HepG2 (cell line): Measurements from ENCODE around the gene PIR. TPM values are rescaled to one million over a fixed set of nuclear protein-coding genes. Genes with fewer than 3 reads are reported as not detected.
A peak's percentile ranks its signal among the peaks of the same experiment; 100 is the strongest.

Experiments used
- EP300 ChIP-seq, 3 experiments: sonication (generic) in 1 of 3; formaldehyde crosslinking in 1 of 3; IDR thresholded peaks; 2 replicates each; pipeline versions ENCODE4 v1.5.1 to v1.6.1; 2011 to 2020; ENCODE audit warnings: low read depth in 2 of 3, low read length in 2 of 3, borderline replicate concordance in 1 of 3, improper control_type of control experiment in 1 of 3, mild to moderate bottlenecking in 1 of 3, missing genetic modification reagents in 1 of 3, moderate library complexity in 1 of 3
- GABPB1 ChIP-seq: IDR thresholded peaks from 2 replicates; pipeline ENCODE4 v1.6.1; 2016; ENCODE audit warnings: mild to moderate bottlenecking, missing genetic modification reagents, moderate library complexity, missing compliant biosample characterization
- LCORL ChIP-seq, 2 experiments: fragments of 450-650 bp in 1 of 2; sonication (generic) in 1 of 2; formaldehyde crosslinking in 1 of 2; IDR thresholded peaks; 2 replicates each; pipeline versions ENCODE4 v1.5.0 to v1.6.1; 2017 to 2020; ENCODE audit warnings: antibody characterized with exemption in 1 of 2, missing genetic modification reagents in 1 of 2
- MBNL3 ChIP-seq: fragments of 250-450 bp; sonication (Bioruptor Pico); conservative IDR thresholded peaks from 2 replicates; pipeline ENCODE4 v1.8.0; 2022; ENCODE audit warnings: mild to moderate bottlenecking, inconsistent platforms
- NCOA5 ChIP-seq: sonication (generic); formaldehyde crosslinking; IDR thresholded peaks from 2 replicates; pipeline ENCODE4 v1.4.0; 2020; ENCODE audit warnings: missing genetic modification reagents
- NFRKB ChIP-seq: fragments of 450-650 bp; IDR thresholded peaks from 2 replicates; pipeline ENCODE4 v1.6.1; 2017
- STAT6 ChIP-seq: sonication (generic); formaldehyde crosslinking; IDR thresholded peaks from 2 replicates; pipeline ENCODE4 v1.4.0; 2020; ENCODE audit warnings: missing genetic modification reagents, mild to moderate bottlenecking, borderline replicate concordance
- THAP11 ChIP-seq: IDR thresholded peaks from 2 replicates; pipeline ENCODE4 v1.6.1; 2016; ENCODE audit warnings: missing biosample characterization, missing genetic modification reagents
- ZFP41 ChIP-seq: sonication (generic); formaldehyde crosslinking; IDR thresholded peaks from 2 replicates; pipeline ENCODE4 v1.4.0; 2020; ENCODE audit warnings: mild to moderate bottlenecking, missing genetic modification reagents, borderline replicate concordance
- ZMYM2 ChIP-seq: sonication (generic); formaldehyde crosslinking; IDR thresholded peaks from 2 replicates; pipeline ENCODE4 v1.8.0; 2022; ENCODE audit warnings: mild to moderate bottlenecking, missing genetic modification reagents
- ZMYM4 ChIP-seq: sonication (generic); formaldehyde crosslinking; IDR thresholded peaks from 2 replicates; pipeline ENCODE4 v1.8.1; 2023; ENCODE audit warnings: mild to moderate bottlenecking, missing genetic modification reagents
- ZNF12 ChIP-seq: sonication (generic); formaldehyde crosslinking; IDR thresholded peaks from 2 replicates; pipeline ENCODE4 v1.5.0; 2020; ENCODE audit warnings: missing genetic modification reagents
- ZNF446 ChIP-seq: sonication (generic); formaldehyde crosslinking; IDR thresholded peaks from 2 replicates; pipeline ENCODE4 v1.5.0; 2020; ENCODE audit warnings: mild to moderate bottlenecking, missing genetic modification reagents
- ZNF558 ChIP-seq: sonication (generic); formaldehyde crosslinking; IDR thresholded peaks from 2 replicates; pipeline ENCODE4 v1.9.0; 2022; ENCODE audit warnings: mild to moderate bottlenecking, missing genetic modification reagents, borderline replicate concordance
- ZNF747 ChIP-seq: sonication (generic); formaldehyde crosslinking; IDR thresholded peaks from 2 replicates; pipeline ENCODE4 v1.8.1; 2023; ENCODE audit warnings: missing genetic modification reagents, mild to moderate bottlenecking, borderline replicate concordance
- polyA plus RNA-seq, 8 experiments: library from polyadenylated mRNA; depleted of rRNA in 3 of 8; stranded (reverse) in 7 of 8; unstranded in 1 of 8; fragments of >200 nt; fragmentation: Illumina TruSeq in 4 of 8; extraction: Trizol in 4 of 8; gene quantifications; 2 replicates each; pipeline versions ENCODE4 v1.2.1 to v1.2.3, GENCODE V29; 2011 to 2016; ENCODE audit warnings: low read depth in 4 of 8, missing spikeins in 1 of 8, mixed read lengths in 1 of 8; ENCODE audit not compliant: insufficient read depth in 1 of 8
- total RNA-seq, 5 experiments: library from RNA; depleted of rRNA; stranded (reverse); fragments of >200 nt; fragmentation: Illumina TruSeq; extraction: Trizol; gene quantifications; 2 replicates each; pipeline ENCODE4 v1.2.3, GENCODE V29; 2016; ENCODE audit warnings: low read depth in 1 of 5
- TF ChIP-seq, protein P1 (sequence below): sonication (generic); formaldehyde crosslinking; IDR thresholded peaks from 2 replicates; pipeline ENCODE4 v1.4.0; 2020; ENCODE audit warnings: missing genetic modification reagents
- TF ChIP-seq, protein P2 (sequence below): sonication (generic); formaldehyde crosslinking; IDR thresholded peaks from 2 replicates; pipeline ENCODE4 v1.5.0; 2020; ENCODE audit warnings: missing genetic modification reagents
- TF ChIP-seq, protein P3 (sequence below): sonication (generic); formaldehyde crosslinking; IDR thresholded peaks from 2 replicates; pipeline ENCODE4 v1.4.0; 2020; ENCODE audit warnings: missing genetic modification reagents
- TF ChIP-seq, protein P4 (sequence below): sonication (generic); formaldehyde crosslinking; IDR thresholded peaks from 2 replicates; pipeline ENCODE4 v1.5.1; 2020; ENCODE audit warnings: mild to moderate bottlenecking, missing genetic modification reagents, moderate library complexity

PIR gene
- total and polyA plus RNA-seq, 2 of the 13 experiments (the other 11 are each of a cell fraction or from before 2014, with no cell fraction given): 12.2 to 38.0 TPM

DNA sequence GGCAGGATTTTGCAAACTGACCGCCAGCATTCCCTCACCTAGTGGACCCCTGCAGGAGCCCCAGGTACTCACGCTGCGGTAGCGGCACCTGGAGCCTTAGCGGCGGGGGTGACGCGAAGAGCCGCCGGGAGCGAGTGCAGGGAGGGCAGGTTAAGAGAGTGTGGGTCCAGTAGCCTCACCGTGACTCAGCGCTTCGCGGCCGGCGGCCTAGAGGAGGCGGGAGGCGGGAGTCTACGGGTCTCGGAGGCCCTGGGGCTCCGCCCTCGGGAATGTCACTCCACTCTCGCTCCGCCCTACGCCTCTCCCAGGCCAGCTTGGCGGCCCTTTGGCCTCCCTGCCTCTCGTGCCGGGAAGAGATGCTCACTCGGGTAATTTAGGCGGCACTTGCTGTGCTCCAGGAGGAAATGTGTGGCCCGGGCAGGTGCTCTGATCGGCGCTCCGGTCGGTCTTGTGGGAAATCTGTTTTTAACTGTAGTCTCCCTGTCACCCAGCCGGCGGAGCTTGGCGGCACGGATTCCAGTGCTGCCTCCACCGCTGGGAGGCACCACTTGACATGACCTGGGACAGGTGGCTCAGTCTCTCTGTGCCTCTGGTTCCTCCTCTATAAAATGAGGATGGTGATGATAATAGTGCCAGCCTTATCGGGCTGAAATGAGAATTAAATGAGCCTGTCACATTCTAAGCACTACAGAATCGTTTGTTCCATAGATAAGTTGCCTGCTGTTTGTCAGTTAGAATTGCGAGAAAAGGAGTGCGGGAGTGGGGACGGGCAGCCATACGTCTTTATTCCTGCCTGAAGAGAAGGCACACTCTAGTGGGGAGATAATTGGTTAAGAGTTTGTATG lies at the start of gene PIR (continued):
- no peak for TF ChIP-seq THAP11 (CRISPR knock-in tag)
- no peak for TF ChIP-seq NFRKB
- TF ChIP-seq, protein P1, sequence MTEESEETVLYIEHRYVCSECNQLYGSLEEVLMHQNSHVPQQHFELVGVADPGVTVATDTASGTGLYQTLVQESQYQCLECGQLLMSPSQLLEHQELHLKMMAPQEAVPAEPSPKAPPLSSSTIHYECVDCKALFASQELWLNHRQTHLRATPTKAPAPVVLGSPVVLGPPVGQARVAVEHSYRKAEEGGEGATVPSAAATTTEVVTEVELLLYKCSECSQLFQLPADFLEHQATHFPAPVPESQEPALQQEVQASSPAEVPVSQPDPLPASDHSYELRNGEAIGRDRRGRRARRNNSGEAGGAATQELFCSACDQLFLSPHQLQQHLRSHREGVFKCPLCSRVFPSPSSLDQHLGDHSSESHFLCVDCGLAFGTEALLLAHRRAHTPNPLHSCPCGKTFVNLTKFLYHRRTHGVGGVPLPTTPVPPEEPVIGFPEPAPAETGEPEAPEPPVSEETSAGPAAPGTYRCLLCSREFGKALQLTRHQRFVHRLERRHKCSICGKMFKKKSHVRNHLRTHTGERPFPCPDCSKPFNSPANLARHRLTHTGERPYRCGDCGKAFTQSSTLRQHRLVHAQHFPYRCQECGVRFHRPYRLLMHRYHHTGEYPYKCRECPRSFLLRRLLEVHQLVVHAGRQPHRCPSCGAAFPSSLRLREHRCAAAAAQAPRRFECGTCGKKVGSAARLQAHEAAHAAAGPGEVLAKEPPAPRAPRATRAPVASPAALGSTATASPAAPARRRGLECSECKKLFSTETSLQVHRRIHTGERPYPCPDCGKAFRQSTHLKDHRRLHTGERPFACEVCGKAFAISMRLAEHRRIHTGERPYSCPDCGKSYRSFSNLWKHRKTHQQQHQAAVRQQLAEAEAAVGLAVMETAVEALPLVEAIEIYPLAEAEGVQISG (CRISPR knock-in tag): peak; percentile 55; the same call in 1 of the 2 replicates
- TF ChIP-seq ZMYM2 (CRISPR knock-in tag): no peak
- TF ChIP-seq NCOA5 (CRISPR knock-in tag): no peak
- TF ChIP-seq, protein P2, sequence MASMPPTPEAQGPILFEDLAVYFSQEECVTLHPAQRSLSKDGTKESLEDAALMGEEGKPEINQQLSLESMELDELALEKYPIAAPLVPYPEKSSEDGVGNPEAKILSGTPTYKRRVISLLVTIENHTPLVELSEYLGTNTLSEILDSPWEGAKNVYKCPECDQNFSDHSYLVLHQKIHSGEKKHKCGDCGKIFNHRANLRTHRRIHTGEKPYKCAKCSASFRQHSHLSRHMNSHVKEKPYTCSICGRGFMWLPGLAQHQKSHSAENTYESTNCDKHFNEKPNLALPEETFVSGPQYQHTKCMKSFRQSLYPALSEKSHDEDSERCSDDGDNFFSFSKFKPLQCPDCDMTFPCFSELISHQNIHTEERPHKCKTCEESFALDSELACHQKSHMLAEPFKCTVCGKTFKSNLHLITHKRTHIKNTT (CRISPR knock-in tag): no peak
- no peak for TF ChIP-seq ZNF12
- TF ChIP-seq ZNF446 (CRISPR knock-in tag): no peak
- TF ChIP-seq, protein P3, sequence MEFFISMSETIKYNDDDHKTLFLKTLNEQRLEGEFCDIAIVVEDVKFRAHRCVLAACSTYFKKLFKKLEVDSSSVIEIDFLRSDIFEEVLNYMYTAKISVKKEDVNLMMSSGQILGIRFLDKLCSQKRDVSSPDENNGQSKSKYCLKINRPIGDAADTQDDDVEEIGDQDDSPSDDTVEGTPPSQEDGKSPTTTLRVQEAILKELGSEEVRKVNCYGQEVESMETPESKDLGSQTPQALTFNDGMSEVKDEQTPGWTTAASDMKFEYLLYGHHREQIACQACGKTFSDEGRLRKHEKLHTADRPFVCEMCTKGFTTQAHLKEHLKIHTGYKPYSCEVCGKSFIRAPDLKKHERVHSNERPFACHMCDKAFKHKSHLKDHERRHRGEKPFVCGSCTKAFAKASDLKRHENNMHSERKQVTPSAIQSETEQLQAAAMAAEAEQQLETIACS: no peak
- no peak for TF ChIP-seq LCORL (IDR thresholded peaks at IDR 0.05)
- TF ChIP-seq LCORL (CRISPR knock-in tag; IDR thresholded peaks at IDR 0.05): no peak; the same call in 1 of the 2 replicates
- TF ChIP-seq, protein P4, sequence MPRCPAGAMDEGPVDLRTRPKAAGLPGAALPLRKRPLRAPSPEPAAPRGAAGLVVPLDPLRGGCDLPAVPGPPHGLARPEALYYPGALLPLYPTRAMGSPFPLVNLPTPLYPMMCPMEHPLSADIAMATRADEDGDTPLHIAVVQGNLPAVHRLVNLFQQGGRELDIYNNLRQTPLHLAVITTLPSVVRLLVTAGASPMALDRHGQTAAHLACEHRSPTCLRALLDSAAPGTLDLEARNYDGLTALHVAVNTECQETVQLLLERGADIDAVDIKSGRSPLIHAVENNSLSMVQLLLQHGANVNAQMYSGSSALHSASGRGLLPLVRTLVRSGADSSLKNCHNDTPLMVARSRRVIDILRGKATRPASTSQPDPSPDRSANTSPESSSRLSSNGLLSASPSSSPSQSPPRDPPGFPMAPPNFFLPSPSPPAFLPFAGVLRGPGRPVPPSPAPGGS (CRISPR knock-in tag): no peak
- TF ChIP-seq MBNL3 (CRISPR knock-in tag): no peak
- no peak for TF ChIP-seq ZFP41
- TF ChIP-seq ZNF747 (CRISPR knock-in tag): no peak
- TF ChIP-seq GABPB1 (CRISPR knock-in tag): peak; percentile 36; the same call in 1 of the 2 replicates
- TF ChIP-seq EP300 (IDR thresholded peaks at IDR 0.05; ENCODE audit: low read depth in 2 of 2, low read length in 2 of 2): peak in 1 of 2 experiments; percentile 43; a peak in 1 of 4 replicates
- TF ChIP-seq EP300 (CRISPR knock-in tag; IDR thresholded peaks at IDR 0.05; ENCODE audit: borderline replicate concordance): 0 out of 2 replicates have a peak, but pooled peaks have one; percentile 47
- TF ChIP-seq ZMYM4: peak; percentile 39; the same call in 1 of the 2 replicates
- no peak for TF ChIP-seq STAT6 (CRISPR knock-in tag)
- no peak for TF ChIP-seq ZNF558 (CRISPR knock-in tag)
